Stomach (tissue), 9 donors: ENCODE measurements around the gene PPIF. TPM values are rescaled to one million over a fixed set of nuclear protein-coding genes. Genes with fewer than 3 reads are reported as not detected.
A peak's percentile ranks its signal among the peaks of the same experiment; 100 is the strongest.

Source experiments
- DNase-seq, 2 donors: peaks; one replicate each; pipeline versions ENCODE4 v3.0.0 to v3.0.0-alpha.2; 2013 to 2019
- H3K27ac ChIP-seq, 5 donors: fragments of 200-600 bp in 4 of 5; sonication (generic) in 4 of 5; one replicate each; pipeline ENCODE4 v1.5.1; 2013 to 2019; ENCODE audit warnings: mild to moderate bottlenecking in 1 of 5, moderate library complexity in 1 of 5
- H3K27me3 ChIP-seq, 3 donors: fragments of 200-600 bp; sonication (generic); one replicate each; pipeline ENCODE4 v1.5.1; 2017 to 2019; ENCODE audit warnings: mixed run types in 1 of 3
- H3K36me3 ChIP-seq, 4 donors: fragments of 200-600 bp; sonication (generic); 1 replicate in 3 of 4; 2 replicates in 1 of 4; pipeline ENCODE4 v1.5.1; 2016 to 2019
- H3K4me1 ChIP-seq, 4 donors: fragments of 200-600 bp; sonication (generic); one replicate each; pipeline ENCODE4 v1.5.1; 2016 to 2019
- H3K4me3 ChIP-seq, 4 donors: fragments of 200-600 bp; sonication (generic) in 3 of 4; one replicate each; pipeline ENCODE4 v1.5.1; 2016 to 2019; ENCODE audit warnings: mild to moderate bottlenecking in 1 of 4
- H3K9me3 ChIP-seq, 4 donors: fragments of 200-600 bp; sonication (generic); one replicate each; pipeline ENCODE4 v1.5.1; 2016 to 2019
- EP300 ChIP-seq: sonication (generic); formaldehyde crosslinking; IDR thresholded peaks from one replicate; pipeline ENCODE4 v1.6.1; 2017; ENCODE audit warnings: antibody characterized with exemption
- POLR2A ChIP-seq, 4 donors: fragments of 450-650 bp; IDR thresholded peaks; one replicate each; pipeline ENCODE4 v1.6.1; 2016; ENCODE audit warnings: antibody characterized with exemption in 4 of 4, control low read depth in 2 of 4, mild to moderate bottlenecking in 1 of 4, moderate library complexity in 1 of 4
- POLR2AphosphoS5 ChIP-seq, 3 donors: sonication (generic); formaldehyde crosslinking; IDR thresholded peaks; one replicate each; pipeline ENCODE4 v1.6.1; 2016; ENCODE audit warnings: antibody characterized with exemption in 3 of 3
- WGBS, 5 donors: extraction: QIAGEN DNeasy Blood & Tissue Kit in 3 of 5; methylation state at CpG; one replicate each; pipeline versions ENCODE4 v1.1.5 to v1.1.7; 2013 to 2018; 5-methylcytosine and 5-hydroxymethylcytosine counted together
- intact Hi-C: fragments of 100-400 bp; cut with DNase I; formaldehyde crosslinking; loops from one replicate; pipeline ENCODE4 v1.15.1; 2023; ENCODE audit warnings: low total_unique reads
- polyA plus RNA-seq, 3 donors: library from polyadenylated mRNA; stranded (reverse); fragments of 200-250 nt; gene quantifications; one replicate each; pipeline ENCODE4 v1.2.3, GENCODE V29; 2013
- total RNA-seq, 5 donors: library from RNA; depleted of rRNA; stranded (reverse); fragments of >200 nt; gene quantifications; one replicate each; pipeline versions ENCODE4 v1.1.0 to v1.2.3, GENCODE V29; 2014 to 2016
- TF ChIP-seq, protein P1 (sequence below), 7 experiments: fragments of 450-650 bp in 4 of 7; fragments of 200-600 bp in 3 of 7; sonication (generic) in 3 of 7; IDR thresholded peaks; one replicate each; pipeline ENCODE4 v1.5.1; 2016 to 2019; ENCODE audit warnings: antibody characterized with exemption in 7 of 7, control low read depth in 2 of 7, mild to moderate bottlenecking in 1 of 7
- donor health status: healthy with polysubstance abuse.
- donor health status: Bipolar disorder and iron deficiency.
- donor health status: healthy.

The PPIF gene
- total and polyA plus RNA-seq, 8 donors: 6.4 to 177 (median 50.8) TPM

- peaks cover 56 to 82% (median 79%) of the 10 kb centered on the region in 4 donors for H3K36me3 ChIP-seq
- H3K27ac ChIP-seq: no peak overlapping the region
- H3K27me3 ChIP-seq: no peaks in the 10 kb centered on the region
- no peak overlapping the region for H3K4me3 ChIP-seq
- intact Hi-C loops: no loop called here
- H3K4me1 ChIP-seq: peaks cover 9 to 50% (median 24%) of the 10 kb centered on the region in 4 donors
- DNase-seq: no peak
- H3K9me3 ChIP-seq: no peaks in the 10 kb centered on the region
- WGBS, 5 donors: 89 to 94% (median 93%) methylated on average over 16 to 22 of the region's 22 CpGs
- TF ChIP-seq POLR2AphosphoS5 (IDR thresholded peaks at IDR 0.05): no peak
- TF ChIP-seq POLR2A (IDR thresholded peaks at IDR 0.05): no peak
- TF ChIP-seq EP300: no peak
- TF ChIP-seq, protein P1, sequence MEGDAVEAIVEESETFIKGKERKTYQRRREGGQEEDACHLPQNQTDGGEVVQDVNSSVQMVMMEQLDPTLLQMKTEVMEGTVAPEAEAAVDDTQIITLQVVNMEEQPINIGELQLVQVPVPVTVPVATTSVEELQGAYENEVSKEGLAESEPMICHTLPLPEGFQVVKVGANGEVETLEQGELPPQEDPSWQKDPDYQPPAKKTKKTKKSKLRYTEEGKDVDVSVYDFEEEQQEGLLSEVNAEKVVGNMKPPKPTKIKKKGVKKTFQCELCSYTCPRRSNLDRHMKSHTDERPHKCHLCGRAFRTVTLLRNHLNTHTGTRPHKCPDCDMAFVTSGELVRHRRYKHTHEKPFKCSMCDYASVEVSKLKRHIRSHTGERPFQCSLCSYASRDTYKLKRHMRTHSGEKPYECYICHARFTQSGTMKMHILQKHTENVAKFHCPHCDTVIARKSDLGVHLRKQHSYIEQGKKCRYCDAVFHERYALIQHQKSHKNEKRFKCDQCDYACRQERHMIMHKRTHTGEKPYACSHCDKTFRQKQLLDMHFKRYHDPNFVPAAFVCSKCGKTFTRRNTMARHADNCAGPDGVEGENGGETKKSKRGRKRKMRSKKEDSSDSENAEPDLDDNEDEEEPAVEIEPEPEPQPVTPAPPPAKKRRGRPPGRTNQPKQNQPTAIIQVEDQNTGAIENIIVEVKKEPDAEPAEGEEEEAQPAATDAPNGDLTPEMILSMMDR (IDR thresholded peaks at IDR 0.05): no peak
These were observed 34.6 kb upstream of the PPIF start for GRCh38 chr10:79312601-79313187.

DNA sequence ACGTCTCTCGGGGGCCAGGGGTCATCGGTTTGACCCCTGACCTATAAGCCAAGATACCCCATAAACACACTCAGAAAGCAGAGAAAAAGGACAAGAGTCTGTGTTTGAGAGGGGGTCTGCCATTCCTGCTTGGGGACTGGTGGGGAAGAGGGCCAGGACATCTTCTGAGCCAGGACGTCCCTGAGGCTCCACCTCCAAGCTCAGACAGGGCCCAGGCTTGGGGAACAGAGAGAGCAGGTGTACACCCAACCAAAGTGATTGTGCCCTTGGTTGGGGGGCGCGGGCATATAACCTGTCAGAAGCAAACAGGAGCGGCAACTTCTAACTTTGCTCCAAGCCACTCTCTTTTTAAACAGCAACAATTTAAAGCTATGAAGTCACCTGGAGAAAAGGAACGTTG lies 33.9 kb upstream of the PPIF start:
- intact Hi-C loops: no loop called here
- TF ChIP-seq POLR2AphosphoS5 (IDR thresholded peaks at IDR 0.05) (no peak), POLR2A (IDR thresholded peaks at IDR 0.05) (no peak), EP300 (no peak)
- TF ChIP-seq, protein P1 (IDR thresholded peaks at IDR 0.05): no peak
- H3K9me3 ChIP-seq: no peaks in the 10 kb centered on the region
- 66 to 80% (median 76%) methylated on average over 8 of the region's 8 CpGs for WGBS, 5 donors
- H3K27me3 ChIP-seq: no peaks in the 10 kb centered on the region
- peaks cover 53 to 75% (median 73%) of the 10 kb centered on the region in 4 donors for H3K36me3 ChIP-seq
- no peak for DNase-seq
- peak overlapping the region in 1 of 5 donors; percentile 5 for H3K27ac ChIP-seq
- peaks cover 14 to 56% (median 29%) of the 10 kb centered on the region in 4 donors for H3K4me1 ChIP-seq
- H3K4me3 ChIP-seq: no peak overlapping the region

DNA sequence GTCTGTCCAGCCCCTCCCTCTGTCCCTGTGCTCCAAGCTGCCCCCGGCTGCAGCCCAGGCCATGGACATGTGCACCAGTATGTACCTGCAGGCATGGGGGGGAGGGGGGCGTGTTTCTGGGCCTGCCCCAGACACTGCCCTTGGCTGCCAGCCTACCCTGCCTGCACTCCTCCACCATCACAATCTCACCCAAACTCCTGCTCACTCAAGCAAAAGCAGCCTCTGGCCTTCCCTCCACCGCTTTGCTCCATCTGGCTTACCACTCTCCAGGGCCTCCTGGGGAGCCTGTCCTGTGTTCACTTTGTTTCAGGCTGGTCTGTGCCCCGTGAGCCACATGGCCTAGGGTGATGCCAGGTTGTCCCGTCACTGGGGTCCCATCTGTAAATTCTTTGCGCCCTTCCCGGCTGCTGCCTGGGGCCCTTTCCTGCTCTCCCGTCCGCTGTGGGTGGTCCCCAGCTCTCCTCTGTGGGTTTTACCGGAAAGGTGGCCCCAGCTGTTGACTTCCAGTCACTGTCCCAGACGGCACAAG lies 33.3 kb upstream of the PPIF start:
- WGBS, 5 donors: 80 to 91% (median 87%) methylated on average over 11 of the region's 11 CpGs
- intact Hi-C loops: no loop called here
- DNase-seq: no peak
- TF ChIP-seq, protein P1 (IDR thresholded peaks at IDR 0.05): no peak
- TF ChIP-seq EP300: no peak
- no peak for TF ChIP-seq POLR2AphosphoS5 (IDR thresholded peaks at IDR 0.05)
- TF ChIP-seq POLR2A (IDR thresholded peaks at IDR 0.05): no peak
- Histone ChIP-seq H3K4me3 (no peak overlapping the region), H3K27me3 (no peaks in the 10 kb centered on the region), H3K9me3 (no peaks in the 10 kb centered on the region), H3K27ac (peak overlapping the region in 2 of 5 donors; percentile 5 to 16), H3K36me3 (peaks cover 46 to 69% (median 66%) of the 10 kb centered on the region in 4 donors), H3K4me1 (peaks cover 14 to 63% (median 30%) of the 10 kb centered on the region in 4 donors)

DNA sequence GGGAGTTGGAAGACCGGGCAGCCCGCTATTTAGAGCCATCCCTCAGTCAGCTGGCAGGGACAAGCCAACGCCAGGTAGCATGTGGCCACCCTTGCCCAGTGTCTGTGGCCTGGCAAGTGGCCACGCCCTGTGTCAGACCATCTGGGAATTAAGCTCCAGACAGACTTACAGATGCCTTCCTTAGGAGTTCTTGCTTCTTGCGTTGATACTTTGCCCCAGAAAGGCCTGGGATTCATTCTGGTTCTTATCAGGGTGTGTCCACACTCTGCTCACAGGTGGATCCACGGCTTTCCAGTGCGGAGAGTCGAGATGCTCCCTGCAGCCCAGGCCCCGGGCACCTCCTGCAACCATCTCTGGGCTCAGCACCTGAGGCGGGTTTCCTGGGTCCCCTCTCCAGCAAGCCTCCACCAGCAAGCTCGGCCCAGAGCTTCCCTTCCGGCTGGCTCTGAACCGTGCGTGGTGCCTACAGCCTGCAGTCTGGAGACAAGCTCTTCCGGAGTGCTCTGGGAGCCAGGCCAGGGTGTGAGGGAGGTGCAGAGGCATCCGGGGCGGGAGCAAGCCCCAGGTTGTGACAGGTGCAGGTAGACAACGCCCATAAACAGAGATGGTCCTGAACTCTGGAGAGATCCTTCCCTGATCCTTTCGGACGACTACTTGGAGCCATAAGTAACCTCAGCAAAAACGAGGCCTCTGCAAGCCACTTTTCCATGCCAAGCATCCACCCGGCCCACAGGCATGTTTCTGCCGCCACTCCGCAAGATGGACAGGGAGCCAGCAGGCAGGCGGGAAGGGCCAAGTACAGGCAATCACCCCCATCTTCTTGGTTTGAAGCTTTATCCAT lies 32.3 kb upstream of the PPIF start:
- DNase-seq: no peak
- TF ChIP-seq, protein P1 (IDR thresholded peaks at IDR 0.05): no peak
- no peak for TF ChIP-seq EP300
- TF ChIP-seq POLR2A (IDR thresholded peaks at IDR 0.05): no peak
- no peak for TF ChIP-seq POLR2AphosphoS5 (IDR thresholded peaks at IDR 0.05)
- intact Hi-C loops: no loop called here
- H3K4me3 ChIP-seq: no peak overlapping the region
- H3K36me3 ChIP-seq: peaks cover 36 to 59% (median 56%) of the 10 kb centered on the region in 4 donors
- H3K9me3 ChIP-seq: no peaks in the 10 kb centered on the region
- no peaks in the 10 kb centered on the region for H3K27me3 ChIP-seq
- H3K27ac ChIP-seq: peak overlapping the region in 1 of 5 donors; percentile 6
- WGBS, 5 donors: 74 to 79% (median 77%) methylated on average over 24 to 25 of the region's 25 CpGs
- H3K4me1 ChIP-seq: peaks cover 14 to 56% (median 30%) of the 10 kb centered on the region in 4 donors
